Measurements from ENCODE around the gene TOLLIP.
A peak's percentile ranks its signal among the peaks of the same experiment; 100 is the strongest.
"Not testable (repeated sequence)": the region's sequence is repeated elsewhere in the genome, so short reads cannot be mapped to it uniquely, and the experiment has no call there.

TOLLIP gene

GRCh38 chr11:1263010-1263409 lies 46.4 kb downstream of the TOLLIP start:
- DNase-seq (ENCODE audit: low spot score), result no peak

- peak; percentile 67 for DNase-seq (ENCODE audit: low spot score)
Observed at GRCh38 chr11:1262172-1263006, 47.0 kb downstream of the TOLLIP start.

GRCh38 chr11:1261241-1262071 lies 48.0 kb downstream of the TOLLIP start:
- DNase-seq (ENCODE audit: low spot score), result no peak

GRCh38 chr11:1260620-1261019 lies 48.8 kb downstream of the TOLLIP start:
- DNase-seq (ENCODE audit: low spot score), result no peak

GRCh38 chr11:1260023-1260501 lies 49.4 kb downstream of the TOLLIP start:
- DNase-seq (ENCODE audit: low spot score), result peak; percentile 47

- no peak for DNase-seq (ENCODE audit: low spot score)
Observed at GRCh38 chr11:1259561-1259960, 49.9 kb downstream of the TOLLIP start.

- no peak for DNase-seq (ENCODE audit: low spot score)
Observed at GRCh38 chr11:1259076-1259461, 50.4 kb downstream of the TOLLIP start.

GRCh38 chr11:1258401-1259075 lies 50.9 kb downstream of the TOLLIP start:
- no peak for DNase-seq (ENCODE audit: low spot score)

GRCh38 chr11:1257916-1258315 lies 51.5 kb downstream of the TOLLIP start:
- no peak for DNase-seq (ENCODE audit: low spot score)

GRCh38 chr11:1257366-1257765 lies 52.1 kb downstream of the TOLLIP start:
- DNase-seq (ENCODE audit: low spot score), result no peak

- no peak for DNase-seq (ENCODE audit: low spot score)
Observed at GRCh38 chr11:1256257-1257045, 53.0 kb downstream of the TOLLIP start.

- DNase-seq (ENCODE audit: low spot score), result no peak
Observed at GRCh38 chr11:1255151-1255550, 54.3 kb downstream of the TOLLIP start.

GRCh38 chr11:1254733-1255132 lies 54.7 kb downstream of the TOLLIP start:
- DNase-seq (ENCODE audit: low spot score), result no peak

GRCh38 chr11:1254086-1254648 lies 55.3 kb downstream of the TOLLIP start:
- DNase-seq (ENCODE audit: low spot score), result no peak

GRCh38 chr11:1253103-1253485 lies 56.3 kb downstream of the TOLLIP start:
- no peak for DNase-seq (ENCODE audit: low spot score)

GRCh38 chr11:1252371-1253102 lies 56.9 kb downstream of the TOLLIP start:
- DNase-seq (ENCODE audit: low spot score), result no peak

- DNase-seq (ENCODE audit: low spot score), result no peak
Observed at GRCh38 chr11:1251236-1251770, 58.1 kb downstream of the TOLLIP start.

GRCh38 chr11:1250411-1250810 lies 59.0 kb downstream of the TOLLIP start:
- DNase-seq (ENCODE audit: low spot score), result not testable (repeated sequence)

GRCh38 chr11:1248951-1249350 lies 60.5 kb downstream of the TOLLIP start:
- DNase-seq (ENCODE audit: low spot score), result not testable (repeated sequence)

- DNase-seq (ENCODE audit: low spot score), result not testable (repeated sequence)
Observed at GRCh38 chr11:1247026-1247425, 62.4 kb downstream of the TOLLIP start.
